Loucy (cell line): ENCODE measurements around the gene MRPL36.
"Not testable (repeated sequence)": the region's sequence is repeated elsewhere in the genome, so short reads cannot be mapped to it uniquely, and the experiment has no call there.

Experiments
- H2AFZ ChIP-seq: fragments of 200-600 bp; sonication (generic); 2 replicates; pipeline ENCODE4 v1.6.0; 2016; ENCODE audit warnings: antibody characterized with exemption, mild to moderate bottlenecking, low read length, moderate library complexity
- H3F3A ChIP-seq: fragments of 200-600 bp; 2 replicates; pipeline ENCODE4 v1.6.0; 2016; ENCODE audit warnings: antibody characterized with exemption, low read depth, mild to moderate bottlenecking
- H3K27me3 ChIP-seq: fragments of 200-600 bp; sonication (generic); 2 replicates; pipeline ENCODE4 v1.6.1; 2014; ENCODE audit warnings: low read length, mild to moderate bottlenecking; ENCODE audit not compliant: insufficient read depth, poor library complexity, severe bottlenecking
- H3K36me3 ChIP-seq: fragments of 200-600 bp; sonication (generic); 2 replicates; pipeline ENCODE4 v1.6.1; 2016; ENCODE audit warnings: low read length; ENCODE audit not compliant: insufficient read depth
- H3K4me1 ChIP-seq: fragments of 200-600 bp; sonication (generic); 2 replicates; pipeline ENCODE4 v1.5.1; 2014; ENCODE audit warnings: low read length, mild to moderate bottlenecking; ENCODE audit not compliant: insufficient read depth, poor library complexity, severe bottlenecking
- H3K4me2 ChIP-seq: fragments of 200-600 bp; sonication (generic); 2 replicates; pipeline ENCODE4 v1.6.0; 2014; ENCODE audit warnings: antibody characterized with exemption, low read length, low read depth, mild to moderate bottlenecking; ENCODE audit not compliant: poor library complexity, severe bottlenecking
- H3K4me3 ChIP-seq: fragments of 200-600 bp; sonication (generic); 2 replicates; pipeline ENCODE4 v1.5.1; 2014; ENCODE audit warnings: low read length, mild to moderate bottlenecking, mixed read lengths; ENCODE audit not compliant: poor library complexity, severe bottlenecking
- H3K79me2 ChIP-seq: fragments of 200-600 bp; sonication (generic); 2 replicates; pipeline ENCODE4 v1.6.1; 2014; ENCODE audit warnings: low read length; ENCODE audit not compliant: insufficient read depth
- H3K9ac ChIP-seq: fragments of 200-600 bp; sonication (generic); 2 replicates; pipeline ENCODE4 v1.6.0; 2014; ENCODE audit warnings: mild to moderate bottlenecking, low read depth, low read length, moderate library complexity; ENCODE audit not compliant: poor library complexity, severe bottlenecking
- H3K9me2 ChIP-seq: fragments of 200-600 bp; sonication (generic); replicated peaks from 2 replicates; pipeline ENCODE4 v1.6.1; 2016; ENCODE audit warnings: low read depth, low read length, mixed read lengths
- H3K9me3 ChIP-seq: fragments of 200-600 bp; sonication (generic); 2 replicates; pipeline ENCODE4 v1.6.1; 2014; ENCODE audit warnings: mild to moderate bottlenecking, antibody characterized with exemption, low read length, low read depth; ENCODE audit not compliant: insufficient read depth
- H4K20me1 ChIP-seq: fragments of 200-600 bp; sonication (generic); 2 replicates; pipeline ENCODE4 v1.6.0; 2014; ENCODE audit warnings: antibody characterized with exemption, low read length, mild to moderate bottlenecking; ENCODE audit not compliant: insufficient read depth, poor library complexity, severe bottlenecking
- CTCF ChIP-seq: fragments of 200-600 bp; sonication (generic); conservative IDR thresholded peaks from 2 replicates; pipeline ENCODE4 v1.5.1; 2014; ENCODE audit warnings: mild to moderate bottlenecking, antibody characterized with exemption, low read length
- EZH2phosphoT487 ChIP-seq: fragments of 200-600 bp; IDR thresholded peaks from 2 replicates; pipeline ENCODE4 v1.6.1; 2018; ENCODE audit warnings: antibody characterized with exemption, mild to moderate bottlenecking, moderate library complexity, borderline replicate concordance

MRPL36 gene

DNA sequence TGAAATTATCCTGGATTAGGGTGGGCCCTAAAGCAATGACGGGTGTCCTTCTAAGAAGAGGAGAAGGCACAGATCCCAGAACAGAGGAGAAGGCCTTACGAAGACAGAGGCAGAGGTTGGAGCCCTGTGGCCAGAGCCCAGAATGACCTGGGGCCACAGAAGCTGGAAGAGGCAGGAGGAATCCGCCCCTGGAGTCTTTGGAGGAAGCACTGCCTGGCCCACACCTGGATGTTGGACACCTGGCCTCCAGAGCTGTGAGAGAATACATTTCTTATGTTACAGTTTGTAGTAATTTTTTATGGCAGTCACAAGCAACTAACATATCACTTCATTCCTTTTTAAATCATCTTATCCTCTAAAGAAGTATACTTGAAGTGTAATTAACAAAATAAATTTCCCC is 8.5 kb downstream of the MRPL36 start:
- no peak overlapping the region for H3K9ac ChIP-seq
- no peaks in the 10 kb centered on the region for H3K27me3 ChIP-seq
- peaks cover 25% of the 10 kb centered on the region for H3K4me1 ChIP-seq

GRCh38 chr5:1789834-1790471 is 9.7 kb downstream of the MRPL36 start:
- H3K36me3 ChIP-seq = no peaks in the 10 kb centered on the region
- no peaks in the 10 kb centered on the region for H3K9me3 ChIP-seq
- H3K27me3 ChIP-seq = no peaks in the 10 kb centered on the region
- peak overlapping the region; percentile 26 for H3K4me2 ChIP-seq
- H3K4me3 ChIP-seq = no peak overlapping the region
- H3K9me2 ChIP-seq = no peaks in the 10 kb centered on the region
- H4K20me1 ChIP-seq = no peaks in the 10 kb centered on the region
- H3K9ac ChIP-seq = no peak overlapping the region
- 0 out of 2 replicates have a peak overlapping the region, but pooled peaks have one; percentile 38 for H2AFZ ChIP-seq
- no peak for TF ChIP-seq EZH2phosphoT487
- TF ChIP-seq CTCF = no peak
- H3F3A ChIP-seq = peaks cover 3% of the 10 kb centered on the region; the same call in 1 of the 2 replicates
- H3K4me1 ChIP-seq = peaks cover 25% of the 10 kb centered on the region
- H3K79me2 ChIP-seq = no peaks in the 10 kb centered on the region

More for the DNA sequence above, 8.5 kb downstream of the MRPL36 start:
- Histone ChIP-seq H3F3A (peaks cover 3% of the 10 kb centered on the region; the same call in 1 of the 2 replicates), H3K4me2 (no peak overlapping the region), H2AFZ (no peak overlapping the region), H3K4me3 (no peak overlapping the region), H3K36me3 (no peaks in the 10 kb centered on the region), H3K9me2 (no peaks in the 10 kb centered on the region), H4K20me1 (no peaks in the 10 kb centered on the region), H3K79me2 (no peaks in the 10 kb centered on the region), H3K9me3 (no peaks in the 10 kb centered on the region)
- TF ChIP-seq CTCF = no peak
- TF ChIP-seq EZH2phosphoT487 = no peak

DNA sequence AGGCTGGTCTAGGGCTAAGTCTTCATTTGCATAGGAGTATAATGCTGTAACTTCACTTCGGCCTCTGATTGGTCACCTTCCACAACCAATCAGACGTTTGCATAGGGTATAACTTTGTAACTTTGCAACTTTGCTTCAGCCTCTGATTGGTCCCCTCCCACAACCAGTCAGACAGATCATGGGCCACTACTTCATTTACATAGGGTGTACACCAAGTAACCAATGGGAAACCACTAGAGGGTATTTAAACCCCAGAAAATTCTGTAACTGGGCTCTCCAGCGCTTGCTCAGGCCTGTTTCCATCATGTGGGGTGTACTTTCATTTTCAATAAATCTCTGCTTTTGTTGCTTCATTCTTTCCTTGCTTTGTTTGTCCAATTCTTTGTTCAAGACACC is 10.2 kb downstream of the MRPL36 start:
- H3K27me3 ChIP-seq, H2AFZ ChIP-seq, H3K79me2 ChIP-seq, H3K36me3 ChIP-seq, H3K9me3 ChIP-seq, H3F3A ChIP-seq, H3K9ac ChIP-seq, H4K20me1 ChIP-seq, H3K4me3 ChIP-seq, H3K9me2 ChIP-seq: not testable (repeated sequence)
- H3K4me2 ChIP-seq = peak overlapping the region; percentile 26
- H3K4me1 ChIP-seq = peaks cover 25% of the 10 kb centered on the region

DNA sequence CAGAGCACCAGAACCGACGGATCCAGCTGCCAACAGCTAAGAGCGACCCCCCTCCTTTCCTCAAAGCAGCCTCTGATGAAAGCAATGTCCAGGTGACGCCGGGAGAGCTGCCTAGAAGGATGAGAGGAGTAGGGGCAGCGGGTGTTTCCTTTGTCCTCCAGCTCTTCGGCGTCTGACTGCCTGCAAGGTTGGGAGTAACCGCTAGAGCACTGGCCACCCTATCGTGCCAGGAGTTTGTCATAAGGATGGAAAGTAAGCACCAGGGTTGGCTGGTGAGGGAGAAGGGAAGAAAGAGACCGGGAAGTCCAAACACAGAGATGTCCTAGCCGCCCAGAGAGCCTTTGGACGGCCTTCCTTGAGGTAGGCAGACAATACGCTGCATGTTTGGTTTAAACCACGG is 10.8 kb downstream of the MRPL36 start:
- Histone ChIP-seq H4K20me1 (no peaks in the 10 kb centered on the region), H3K9ac (no peak overlapping the region), H3K4me1 (peaks cover 25% of the 10 kb centered on the region), H3K4me2 (no peak overlapping the region), H3K27me3 (no peaks in the 10 kb centered on the region), H3K9me2 (no peaks in the 10 kb centered on the region), H3K36me3 (no peaks in the 10 kb centered on the region), H3K9me3 (no peaks in the 10 kb centered on the region), H3F3A (peaks cover 3% of the 10 kb centered on the region; the same call in 1 of the 2 replicates), H3K79me2 (no peaks in the 10 kb centered on the region), H3K4me3 (no peak overlapping the region), H2AFZ (no peak overlapping the region)
- TF ChIP-seq EZH2phosphoT487 = no peak
- no peak for TF ChIP-seq CTCF
